ENCODE measurements around the gene PCBP3. TPM values are rescaled to one million over a fixed set of nuclear protein-coding genes. Genes with fewer than 3 reads are reported as not detected.

The PCBP3 gene
- total and polyA plus RNA-seq, 10 of the 15 experiments (the other 5 are each of a cell fraction or from before 2014, with no cell fraction given) = 0.09 to 1.3 (median 0.46) TPM; not detected in 3

DNA sequence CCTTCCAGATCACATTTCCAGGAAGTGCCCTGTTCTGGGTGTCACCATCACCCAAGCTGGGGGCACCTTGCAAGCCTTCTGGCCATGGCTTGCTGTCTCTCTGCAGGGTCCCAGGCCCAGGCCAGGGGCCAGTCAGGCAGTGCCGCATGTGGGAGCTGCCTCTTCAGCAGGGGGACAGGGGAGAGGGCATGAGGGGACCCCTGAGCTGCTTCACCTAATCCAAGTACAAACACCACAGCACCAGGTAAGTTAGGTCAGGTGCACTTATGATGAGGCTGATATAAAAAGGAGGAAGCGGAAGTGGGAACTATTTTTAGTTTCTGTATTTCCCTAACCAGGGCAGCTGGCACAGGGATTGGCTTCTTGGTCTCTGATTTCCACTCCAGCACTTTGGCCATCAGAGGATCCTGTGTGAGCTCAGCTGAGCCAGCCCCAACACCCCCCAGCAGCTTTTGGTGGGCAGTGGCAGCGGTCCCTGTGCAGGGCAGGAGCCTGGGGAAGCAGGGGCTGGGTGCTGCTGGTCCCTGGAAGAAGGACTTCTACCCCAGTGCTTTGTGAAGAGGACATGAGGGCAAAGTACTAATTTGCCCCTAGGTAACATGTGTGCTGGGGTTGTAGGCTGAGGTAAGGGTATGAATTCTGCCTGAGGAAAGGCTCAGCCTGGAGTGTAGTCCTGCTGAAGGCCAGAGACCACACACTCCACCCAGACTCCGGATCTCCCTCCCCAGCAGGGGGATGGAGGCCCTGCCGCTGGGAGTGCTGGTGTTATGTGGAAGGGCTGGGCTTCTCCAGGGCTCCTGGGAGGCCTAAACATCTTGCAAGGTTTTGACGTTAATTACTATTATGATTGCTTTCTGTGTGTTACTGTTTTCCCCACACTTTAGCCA is 3.3 kb upstream of the PCBP3 start:
- 58% methylated on average over 6 of the region's 6 CpGs for WGBS (ENCODE audit: insufficient coverage, insufficient replicate concordance, low lambda C conversion rate, missing lambda C conversion rate)
- CTCF ChIA-PET = interaction anchor here (0.6 to 3.6 kb wide), 7 partner anchors 9 to 84 kb away, joined by 3 to 13 read pairs (median 6); no protein-coding TSS in a partner anchor
- Histone ChIP-seq H3K27ac (ENCODE audit: control insufficient read depth, insufficient read depth) (peak overlapping the region; percentile 68), H3K4me1 (ENCODE audit: control insufficient read depth, insufficient read depth, low read length) (peaks cover 30% of the 10 kb centered on the region), H3K27me3 (replicated peaks in 1 of 2; ENCODE audit: control insufficient read depth in 2 of 2, insufficient read depth in 2 of 2, low read length in 1 of 2) (no peaks in the 10 kb centered on the region), H3K4me2 (ENCODE audit: control insufficient read depth, insufficient read depth) (peak overlapping the region; percentile 74), H3K9ac (ENCODE audit: control insufficient read depth, insufficient read depth, low read length) (peak overlapping the region; percentile 48; the same call in 1 of the 2 replicates), H3K79me2 (ENCODE audit: control insufficient read depth, insufficient read depth, low read length) (no peaks in the 10 kb centered on the region), H3K4me3 (no peak overlapping the region), H2AFZ (ENCODE audit: control insufficient read depth, low read depth, low read length) (peak overlapping the region; percentile 23; the same call in 1 of the 2 replicates), H3K9me3 (replicated peaks; ENCODE audit: control insufficient read depth, insufficient read depth, low read length) (no peaks in the 10 kb centered on the region), H4K20me1 (ENCODE audit: control insufficient read depth, insufficient read depth) (no peaks in the 10 kb centered on the region), H3K36me3 (ENCODE audit: control insufficient read depth in 2 of 2, insufficient read depth in 2 of 2, low read length in 1 of 2) (no peaks in the 10 kb centered on the region)
- ATAC-seq (peak; percentile 1; the same call in 2 of the 3 replicates), FAIRE-seq (no peak), DNase-seq (ENCODE audit: low read depth, low spot score) (no peak)
- POLR2A ChIA-PET = interaction anchor here (0.6 to 3.7 kb wide), 6 partner anchors 20 to 84 kb away, joined by 3 to 24 read pairs (median 10); no protein-coding TSS in a partner anchor
- RAD21 ChIA-PET (ENCODE audit: unreplicated experiment) = interaction anchor here (1.0 to 3.8 kb wide), 7 partner anchors 8 to 84 kb away, joined by 3 to 25 read pairs (median 7); no protein-coding TSS in a partner anchor
- SMC1A ChIA-PET (ENCODE audit: uncharacterized antibody, unreplicated experiment) = interaction anchor here (0.8 to 3.6 kb wide), 11 partner anchors 8 to 96 kb away, joined by 3 to 22 read pairs (median 4); no protein-coding TSS in a partner anchor
- BruUV-seq (replicated peaks) = no TSS peak
- in situ Hi-C loops (cut with MboI) = no loop called here
- intact Hi-C loops (cut with micrococcal nuclease; ENCODE audit: unreplicated experiment) = loop anchor here (2.0 to 10.0 kb wide), 2 partner anchors 47 to 175 kb away; no protein-coding TSS in a partner anchor
- TF ChIP-seq, protein P1, sequence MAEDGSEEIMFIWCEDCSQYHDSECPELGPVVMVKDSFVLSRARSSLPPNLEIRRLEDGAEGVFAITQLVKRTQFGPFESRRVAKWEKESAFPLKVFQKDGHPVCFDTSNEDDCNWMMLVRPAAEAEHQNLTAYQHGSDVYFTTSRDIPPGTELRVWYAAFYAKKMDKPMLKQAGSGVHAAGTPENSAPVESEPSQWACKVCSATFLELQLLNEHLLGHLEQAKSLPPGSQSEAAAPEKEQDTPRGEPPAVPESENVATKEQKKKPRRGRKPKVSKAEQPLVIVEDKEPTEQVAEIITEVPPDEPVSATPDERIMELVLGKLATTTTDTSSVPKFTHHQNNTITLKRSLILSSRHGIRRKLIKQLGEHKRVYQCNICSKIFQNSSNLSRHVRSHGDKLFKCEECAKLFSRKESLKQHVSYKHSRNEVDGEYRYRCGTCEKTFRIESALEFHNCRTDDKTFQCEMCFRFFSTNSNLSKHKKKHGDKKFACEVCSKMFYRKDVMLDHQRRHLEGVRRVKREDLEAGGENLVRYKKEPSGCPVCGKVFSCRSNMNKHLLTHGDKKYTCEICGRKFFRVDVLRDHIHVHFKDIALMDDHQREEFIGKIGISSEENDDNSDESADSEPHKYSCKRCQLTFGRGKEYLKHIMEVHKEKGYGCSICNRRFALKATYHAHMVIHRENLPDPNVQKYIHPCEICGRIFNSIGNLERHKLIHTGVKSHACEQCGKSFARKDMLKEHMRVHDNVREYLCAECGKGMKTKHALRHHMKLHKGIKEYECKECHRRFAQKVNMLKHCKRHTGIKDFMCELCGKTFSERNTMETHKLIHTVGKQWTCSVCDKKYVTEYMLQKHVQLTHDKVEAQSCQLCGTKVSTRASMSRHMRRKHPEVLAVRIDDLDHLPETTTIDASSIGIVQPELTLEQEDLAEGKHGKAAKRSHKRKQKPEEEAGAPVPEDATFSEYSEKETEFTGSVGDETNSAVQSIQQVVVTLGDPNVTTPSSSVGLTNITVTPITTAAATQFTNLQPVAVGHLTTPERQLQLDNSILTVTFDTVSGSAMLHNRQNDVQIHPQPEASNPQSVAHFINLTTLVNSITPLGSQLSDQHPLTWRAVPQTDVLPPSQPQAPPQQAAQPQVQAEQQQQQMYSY (CRISPR knock-in tag; IDR thresholded peaks at IDR 0.05) = no peak
- TF ChIP-seq IKZF1 (conservative IDR thresholded peaks at IDR 0.05) (peak; percentile 64), NFXL1 (IDR thresholded peaks at IDR 0.05; ENCODE audit: borderline replicate concordance) (no peak), MEF2B (IDR thresholded peaks at IDR 0.05; ENCODE audit: partially characterized antibody, poor library complexity, severe bottlenecking) (peak; percentile 60), IKZF2 (IDR thresholded peaks at IDR 0.05) (peak; percentile 53 to 64; a peak in 3 of 4 replicates), NFIC (IDR thresholded peaks at IDR 0.05; ENCODE audit: low read depth, low read length) (no peak), ZBTB40 (IDR thresholded peaks at IDR 0.05; ENCODE audit: borderline replicate concordance) (no peak), TBL1XR1 (IDR thresholded peaks at IDR 0.05; ENCODE audit: low read depth, low read length) (no peak), SPI1 (IDR thresholded peaks at IDR 0.05; ENCODE audit: borderline replicate concordance, insufficient read depth, low read depth, low read length) (peak; percentile 78; the same call in 1 of the 2 replicates), GATAD2B (conservative IDR thresholded peaks at IDR 0.05; ENCODE audit: low read depth) (0 out of 2 replicates have a peak, but pooled peaks have one; percentile 11), HCFC1 (IDR thresholded peaks at IDR 0.05; ENCODE audit: low read length) (no peak), PBX3 (IDR thresholded peaks at IDR 0.05; ENCODE audit: insufficient replicate concordance, low read depth, low read length) (no peak)

All from GM12878 (cell line).